Naive thymus-derived CD4-positive, alpha-beta T cell (primary cell): Measurements from ENCODE around the gene C9orf152. TPM values are rescaled to one million over a fixed set of nuclear protein-coding genes. Genes with fewer than 3 reads are reported as not detected.
"Not testable (repeated sequence)": the region's sequence is repeated elsewhere in the genome, so short reads cannot be mapped to it uniquely, and the experiment has no call there.

Source experiments
- ATAC-seq: fragments of 150-1000 bp; cut with Tn5 transposase; 2 replicates; pipeline ENCODE4 v1.10.0; 2021; ENCODE audit warnings: mild to moderate bottlenecking, moderate library complexity
- CTCF ChIA-PET: fragments of 350-600 bp; sonication (Branson Sonifier 250); formaldehyde crosslinking; loops from one replicate; lab custom pipeline; 2021; ENCODE audit warnings: antibody characterized with exemption; lab: Charles Lee
- POLR2A ChIA-PET: fragments of 350-600 bp; sonication (Branson Sonifier 250); formaldehyde crosslinking; loops from one replicate; lab custom pipeline; 2021; ENCODE audit warnings: antibody characterized with exemption, inconsistent platforms; lab: Charles Lee
- DNase-seq, 9 donors: peaks; one replicate each; pipeline versions ENCODE4 v3.0.0 to v3.0.0-alpha.2; 2020 to 2022; ENCODE audit warnings: mixed read lengths in 1 of 9
- H3K27ac ChIP-seq: one replicate; pipeline ENCODE4 v1.7.0; 2013; ENCODE audit warnings: mild to moderate bottlenecking, low read depth, low read length, moderate library complexity
- H3K27me3 ChIP-seq, 2 donors: one replicate each; pipeline ENCODE4 v1.7.0; 2013; ENCODE audit warnings: low read length in 2 of 2, mild to moderate bottlenecking in 2 of 2, moderate library complexity in 2 of 2; ENCODE audit not compliant: control insufficient read depth in 2 of 2, insufficient read depth in 2 of 2
- H3K36me3 ChIP-seq, 3 experiments: 1 replicate in 2 of 3; 2 replicates in 1 of 3; pipeline ENCODE4 v1.7.0; 2013; ENCODE audit warnings: low read length in 3 of 3, mild to moderate bottlenecking in 3 of 3, moderate library complexity in 1 of 3; ENCODE audit not compliant: insufficient read depth in 3 of 3, control insufficient read depth in 2 of 3
- H3K4me1 ChIP-seq, 2 donors: one replicate each; pipeline ENCODE4 v1.7.0; 2013; ENCODE audit warnings: low read length in 2 of 2, mild to moderate bottlenecking in 2 of 2, moderate library complexity in 1 of 2; ENCODE audit not compliant: control insufficient read depth in 2 of 2, insufficient read depth in 2 of 2
- H3K4me3 ChIP-seq: 2 replicates; pipeline ENCODE4 v1.7.0; 2013; ENCODE audit warnings: mild to moderate bottlenecking, low read length
- H3K9me3 ChIP-seq, 3 experiments: 1 replicate in 2 of 3; 2 replicates in 1 of 3; pipeline ENCODE4 v1.7.0; 2013; ENCODE audit warnings: low read length in 3 of 3; ENCODE audit not compliant: control insufficient read depth in 2 of 3
- H3K27ac Mint-ChIP-seq, 9 donors: one replicate each; pipeline ENCODE4 v1.8.0; 2020 to 2022; ENCODE audit warnings: mixed read lengths in 9 of 9, mild to moderate bottlenecking in 8 of 9, moderate library complexity in 5 of 9, inconsistent platforms in 2 of 9
- H3K27me3 Mint-ChIP-seq, 5 donors: one replicate each; pipeline ENCODE4 v1.8.0; 2021 to 2022; ENCODE audit warnings: mixed read lengths in 5 of 5, mild to moderate bottlenecking in 1 of 5
- H3K36me3 Mint-ChIP-seq, 5 donors: one replicate each; pipeline ENCODE4 v1.8.0; 2020 to 2022; ENCODE audit warnings: mixed read lengths in 5 of 5, mild to moderate bottlenecking in 3 of 5, inconsistent platforms in 1 of 5
- H3K4me1 Mint-ChIP-seq, 7 donors: one replicate each; pipeline ENCODE4 v1.8.0; 2020 to 2022; ENCODE audit warnings: mixed read lengths in 7 of 7, mild to moderate bottlenecking in 3 of 7, inconsistent platforms in 1 of 7
- H3K4me3 Mint-ChIP-seq, 10 donors: one replicate each; pipeline ENCODE4 v1.8.0; 2020 to 2022; ENCODE audit warnings: mild to moderate bottlenecking in 10 of 10, mixed read lengths in 10 of 10, moderate library complexity in 6 of 10, inconsistent platforms in 2 of 10
- H3K9me3 Mint-ChIP-seq, 11 donors: one replicate each; pipeline ENCODE4 v1.8.0; 2020 to 2022; ENCODE audit warnings: mixed read lengths in 11 of 11, mild to moderate bottlenecking in 4 of 11, inconsistent platforms in 1 of 11, moderate library complexity in 1 of 11
- intact Hi-C, 2 donors: fragments of 100-400 bp; cut with micrococcal nuclease; formaldehyde crosslinking; loops; one replicate each; pipeline ENCODE4 v1.15.1; 2023
- polyA plus RNA-seq, 2 donors: library from polyadenylated mRNA; unstranded; fragments of 300-500 nt; fragmentation: Illumina TruSeq; gene quantifications; one replicate each; pipeline ENCODE4 v1.2.3, GENCODE V29; 2021
- total RNA-seq, 6 experiments: library from RNA in 5 of 6; stranded (reverse) in 5 of 6; gene quantifications; 1 replicate in 5 of 6; 2 replicates in 1 of 6; pipeline ENCODE4 v1.2.3 and lab custom pipeline; 2021 to 2026

The C9orf152 gene
- total and polyA plus RNA-seq, 7 experiments from 2014 or later, result not detected

- ChIA-PET POLR2A (no interaction called here), CTCF (no interaction called here)
- Mint-ChIP-seq H3K27me3 (no peaks in the 10 kb centered on the region), H3K36me3 (peaks cover 0 to 18% (median 0%) of the 10 kb centered on the region in 5 donors), H3K9me3 (peaks cover 0 to 1% (median 0%) of the 10 kb centered on the region in 11 donors), H3K4me3 (peak overlapping the region; percentile 83 to 99 (median 96)), H3K27ac (peak overlapping the region; percentile 67 to 95 (median 83)), H3K4me1 (peaks cover 16 to 65% (median 32%) of the 10 kb centered on the region in 7 donors)
- no peak for ATAC-seq
- H3K27ac ChIP-seq, result no peak overlapping the region
- no peak for DNase-seq
- intact Hi-C loops, result loop anchor here (5.0 to 10.0 kb wide), 3 partner anchors 287 to 1270 kb away; partner anchors contain the start of genes CTNNAL1 (in 1 of the 2) and ZNF483 (in 1 of the 2)
- H3K36me3 ChIP-seq, result peaks cover 0 to 10% (median 0%) of the 10 kb centered on the region in 3 experiments
- no peaks in the 10 kb centered on the region for H3K9me3 ChIP-seq
- peaks cover 4 to 11% of the 10 kb centered on the region in 2 donors for H3K4me1 ChIP-seq
- H3K27me3 ChIP-seq, result no peaks in the 10 kb centered on the region
- H3K4me3 ChIP-seq, result no peak overlapping the region
These were observed 46.5 kb upstream of the C9orf152 start for GRCh38 chr9:110254500-110254899.

- Mint-ChIP-seq H3K27ac (peak overlapping the region in 6 of 9 donors; percentile 3 to 81 (median 52)), H3K4me1 (peaks cover 16 to 67% (median 30%) of the 10 kb centered on the region in 7 donors), H3K36me3 (peaks cover 0 to 22% (median 0%) of the 10 kb centered on the region in 5 donors), H3K9me3 (peaks cover 0 to 1% (median 0%) of the 10 kb centered on the region in 11 donors), H3K27me3 (no peaks in the 10 kb centered on the region), H3K4me3 (peak overlapping the region in 1 of 10 donors; percentile 24)
- ATAC-seq (no peak), DNase-seq (no peak)
- CTCF ChIA-PET, result no interaction called here
- intact Hi-C loops, result loop anchor here (5.0 to 10.0 kb wide), 3 partner anchors 285 to 1272 kb away; partner anchors contain the start of genes CTNNAL1 (in 1 of the 2) and ZNF483 (in 1 of the 2)
- Histone ChIP-seq H3K27me3 (no peaks in the 10 kb centered on the region), H3K4me1 (peaks cover 4 to 10% of the 10 kb centered on the region in 2 donors), H3K27ac (no peak overlapping the region), H3K9me3 (no peaks in the 10 kb centered on the region), H3K4me3 (no peak overlapping the region), H3K36me3 (peaks cover 0 to 12% (median 0%) of the 10 kb centered on the region in 3 experiments)
- POLR2A ChIA-PET, result no interaction called here
These were observed 44.7 kb upstream of the C9orf152 start for GRCh38 chr9:110252509-110253139.

GRCh38 chr9:110251770-110252169, 43.8 kb upstream of the C9orf152 start:
- H3K4me3 Mint-ChIP-seq, result not testable (repeated sequence)
- H3K27ac Mint-ChIP-seq, result peak overlapping the region in 2 of 9 donors; percentile 4 to 38
- intact Hi-C loops, result loop anchor here (5.0 to 10.0 kb wide), 3 partner anchors 284 to 1273 kb away; partner anchors contain the start of genes CTNNAL1 (in 1 of the 2) and ZNF483 (in 1 of the 2)

GRCh38 chr9:110251212-110251611, 43.3 kb upstream of the C9orf152 start:
- Histone ChIP-seq H3K27ac (no peak overlapping the region), H3K4me3 (no peak overlapping the region), H3K36me3 (peaks cover 0 to 17% (median 0%) of the 10 kb centered on the region in 3 experiments), H3K4me1 (peaks cover 0 to 3% of the 10 kb centered on the region in 2 donors), H3K27me3 (no peaks in the 10 kb centered on the region), H3K9me3 (no peaks in the 10 kb centered on the region)
- Mint-ChIP-seq H3K27me3 (no peaks in the 10 kb centered on the region), H3K4me1 (peaks cover 10 to 63% (median 23%) of the 10 kb centered on the region in 7 donors), H3K27ac (peak overlapping the region in 2 of 9 donors; percentile 45), H3K36me3 (peaks cover 0 to 26% (median 6%) of the 10 kb centered on the region in 5 donors), H3K4me3 (no peak overlapping the region), H3K9me3 (no peaks in the 10 kb centered on the region)
- ChIA-PET CTCF (no interaction called here), POLR2A (no interaction called here)
- DNase-seq, result no peak
- intact Hi-C loops, result loop anchor here (5.0 to 10.0 kb wide), 3 partner anchors 284 to 1274 kb away; partner anchors contain the start of genes CTNNAL1 (in 1 of the 2) and ZNF483 (in 1 of the 2)
- ATAC-seq, result no peak

More at GRCh38 chr9:110251770-110252169, 43.8 kb upstream of the C9orf152 start:
- POLR2A ChIA-PET, ATAC-seq, DNase-seq, H3K4me3 ChIP-seq, H3K27me3 ChIP-seq, H3K27me3 Mint-ChIP-seq, H3K9me3 ChIP-seq, H3K27ac ChIP-seq, H3K9me3 Mint-ChIP-seq, CTCF ChIA-PET, H3K4me1 ChIP-seq: not testable (repeated sequence)
- peaks cover 0 to 24% (median under 1%) of the 10 kb centered on the region in 5 donors for H3K36me3 Mint-ChIP-seq
- peaks cover 0 to 12% (median 0%) of the 10 kb centered on the region in 3 experiments for H3K36me3 ChIP-seq
- peaks cover 10 to 58% (median 23%) of the 10 kb centered on the region in 7 donors for H3K4me1 Mint-ChIP-seq

- Histone ChIP-seq H3K9me3 (no peaks in the 10 kb centered on the region), H3K36me3 (peaks cover 0 to 21% (median 0%) of the 10 kb centered on the region in 3 experiments), H3K4me1 (no peaks in the 10 kb centered on the region), H3K27me3 (no peaks in the 10 kb centered on the region), H3K4me3 (no peak overlapping the region), H3K27ac (no peak overlapping the region)
- no peaks in the 10 kb centered on the region for H3K9me3 Mint-ChIP-seq
- intact Hi-C loops, result loop anchor here (5.0 to 10.0 kb wide), 3 partner anchors 282 to 1275 kb away; partner anchors contain the start of genes CTNNAL1 (in 1 of the 2) and ZNF483 (in 1 of the 2)
- H3K4me3 Mint-ChIP-seq, result no peak overlapping the region
- peak overlapping the region in 1 of 9 donors; percentile 42 for H3K27ac Mint-ChIP-seq
- no peaks in the 10 kb centered on the region for H3K27me3 Mint-ChIP-seq
- peaks cover 0 to 31% (median 8%) of the 10 kb centered on the region in 5 donors for H3K36me3 Mint-ChIP-seq
- H3K4me1 Mint-ChIP-seq, result peaks cover 1 to 57% (median 15%) of the 10 kb centered on the region in 7 donors
- DNase-seq, result no peak
- ChIA-PET CTCF (no interaction called here), POLR2A (interaction anchor here (0.8 kb wide), 1 partner anchor 101 kb away, joined by 3 read pairs; no protein-coding TSS in a partner anchor)
- no peak for ATAC-seq
These were observed 41.6 kb upstream of the C9orf152 start for GRCh38 chr9:110249603-110250002.

GRCh38 chr9:110248361-110248760, 40.4 kb upstream of the C9orf152 start:
- Histone ChIP-seq H3K27ac (no peak overlapping the region), H3K4me3 (no peak overlapping the region), H3K4me1 (no peaks in the 10 kb centered on the region), H3K36me3 (peaks cover 0 to 21% (median 3%) of the 10 kb centered on the region in 3 experiments), H3K9me3 (no peaks in the 10 kb centered on the region), H3K27me3 (no peaks in the 10 kb centered on the region)
- POLR2A ChIA-PET, result no interaction called here
- intact Hi-C loops, result no loop called here
- no peak for ATAC-seq
- DNase-seq, result no peak
- Mint-ChIP-seq H3K27ac (peak overlapping the region in 1 of 9 donors; percentile 13), H3K4me1 (peaks cover 0 to 44% (median 7%) of the 10 kb centered on the region in 7 donors), H3K4me3 (no peak overlapping the region), H3K36me3 (peaks cover 2 to 34% (median 12%) of the 10 kb centered on the region in 5 donors), H3K9me3 (no peaks in the 10 kb centered on the region), H3K27me3 (no peaks in the 10 kb centered on the region)
- CTCF ChIA-PET, result no interaction called here
